GM23338 (cell line): ENCODE measurements around the gene PIBF1.

Experiments used
- CREB1 ChIP-seq: fragments of 250-450 bp; sonication (Bioruptor Pico); IDR thresholded peaks from 2 replicates; pipeline ENCODE4 v1.5.0; 2020; ENCODE audit warnings: low read depth, mild to moderate bottlenecking, moderate library complexity
- EZH2 ChIP-seq: fragments of 200-600 bp; sonication (generic); IDR thresholded peaks from one replicate; pipeline ENCODE4 v1.8.0; 2017; ENCODE audit warnings: antibody characterized with exemption, mild to moderate bottlenecking, low read depth; ENCODE audit not compliant: unreplicated experiment
- EZH2phosphoT487 ChIP-seq: fragments of 200-600 bp; sonication (generic); IDR thresholded peaks from one replicate; pipeline ENCODE4 v1.8.1; 2018; ENCODE audit warnings: antibody characterized with exemption; ENCODE audit not compliant: unreplicated experiment
- JUNB ChIP-seq: IDR thresholded peaks from one replicate; pipeline ENCODE4 v1.6.1; 2016; ENCODE audit warnings: antibody characterized with exemption; ENCODE audit not compliant: unreplicated experiment
- NANOG ChIP-seq: IDR thresholded peaks from 2 replicates; pipeline ENCODE4 v1.6.1; 2016; ENCODE audit warnings: antibody characterized with exemption, borderline replicate concordance
- POLR2AphosphoS5 ChIP-seq: IDR thresholded peaks from 2 replicates; pipeline ENCODE4 v1.6.1; 2016; ENCODE audit warnings: antibody characterized with exemption, low read depth
- ZNF114 ChIP-seq: fragments of 250-450 bp; sonication (Bioruptor Pico); IDR thresholded peaks from 2 replicates; pipeline ENCODE4 v1.5.0; 2020; ENCODE audit warnings: mild to moderate bottlenecking, moderate library complexity
- TF ChIP-seq, protein P1 (sequence below), 2 experiments: fragments of 200-600 bp in 1 of 2; sonication (generic) in 1 of 2; conservative IDR thresholded peaks; 2 replicates each; pipeline versions ENCODE4 v1.5.1 to v1.6.1; 2016 to 2017; ENCODE audit warnings: antibody characterized with exemption in 2 of 2, low read depth in 2 of 2, mild to moderate bottlenecking in 2 of 2, moderate library complexity in 1 of 2
- TF ChIP-seq, protein P2 (sequence below): IDR thresholded peaks from one replicate; pipeline ENCODE4 v1.6.1; 2018; ENCODE audit warnings: antibody characterized with exemption; ENCODE audit not compliant: unreplicated experiment
- TF ChIP-seq, protein P3 (sequence below): IDR thresholded peaks from 2 replicates; pipeline ENCODE4 v1.6.1; 2016; ENCODE audit warnings: antibody characterized with exemption

DNA sequence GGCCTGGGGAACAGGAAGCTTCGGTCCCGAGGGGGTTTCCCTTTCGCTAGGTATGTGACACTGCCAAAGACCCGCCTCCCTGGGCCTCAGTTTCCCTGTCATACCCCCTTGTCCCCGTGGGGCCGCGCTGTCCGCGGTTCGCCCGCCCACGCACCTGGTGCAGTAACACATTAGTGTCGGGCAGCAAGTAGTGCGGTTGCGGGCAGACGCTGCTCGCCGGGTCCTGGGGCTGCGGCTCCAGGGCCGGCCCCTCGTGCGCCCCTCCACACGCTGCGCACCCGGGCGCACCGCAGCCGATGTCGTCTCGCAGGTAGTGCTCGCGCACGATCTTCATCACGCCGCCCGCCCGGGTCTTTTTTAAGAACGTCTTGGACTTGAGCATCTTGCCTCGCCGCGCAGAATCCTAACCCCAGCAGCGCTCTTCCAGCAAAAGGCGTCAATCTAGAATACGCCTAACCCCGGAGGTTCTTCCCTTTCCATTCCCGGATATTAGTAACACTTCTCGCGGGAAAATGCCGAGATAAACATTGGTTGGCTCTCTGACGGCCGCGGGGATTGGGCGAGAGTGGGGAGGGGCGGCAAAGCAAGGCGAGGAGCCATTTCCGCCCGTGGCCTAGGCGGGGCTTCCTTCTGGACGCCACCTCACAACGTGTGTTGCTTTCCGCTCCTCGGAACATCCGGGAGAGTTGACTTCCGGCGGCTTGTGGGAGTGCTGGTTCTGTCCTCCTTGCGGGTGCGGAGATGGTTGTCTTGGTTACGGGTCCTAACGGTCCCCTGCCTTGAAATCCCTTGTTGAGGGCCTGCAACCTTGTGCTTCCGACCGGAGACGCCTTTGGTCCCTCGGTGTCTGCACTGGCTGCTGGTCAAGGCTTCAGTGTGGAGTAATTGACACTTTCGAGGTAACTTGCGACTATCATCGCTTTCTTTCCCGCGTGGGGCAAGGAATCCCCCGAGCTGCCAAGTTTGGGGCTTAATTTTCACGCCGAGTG lies at the start of gene PIBF1, which contains the start of gene DIS3:
- TF ChIP-seq, protein P1, sequence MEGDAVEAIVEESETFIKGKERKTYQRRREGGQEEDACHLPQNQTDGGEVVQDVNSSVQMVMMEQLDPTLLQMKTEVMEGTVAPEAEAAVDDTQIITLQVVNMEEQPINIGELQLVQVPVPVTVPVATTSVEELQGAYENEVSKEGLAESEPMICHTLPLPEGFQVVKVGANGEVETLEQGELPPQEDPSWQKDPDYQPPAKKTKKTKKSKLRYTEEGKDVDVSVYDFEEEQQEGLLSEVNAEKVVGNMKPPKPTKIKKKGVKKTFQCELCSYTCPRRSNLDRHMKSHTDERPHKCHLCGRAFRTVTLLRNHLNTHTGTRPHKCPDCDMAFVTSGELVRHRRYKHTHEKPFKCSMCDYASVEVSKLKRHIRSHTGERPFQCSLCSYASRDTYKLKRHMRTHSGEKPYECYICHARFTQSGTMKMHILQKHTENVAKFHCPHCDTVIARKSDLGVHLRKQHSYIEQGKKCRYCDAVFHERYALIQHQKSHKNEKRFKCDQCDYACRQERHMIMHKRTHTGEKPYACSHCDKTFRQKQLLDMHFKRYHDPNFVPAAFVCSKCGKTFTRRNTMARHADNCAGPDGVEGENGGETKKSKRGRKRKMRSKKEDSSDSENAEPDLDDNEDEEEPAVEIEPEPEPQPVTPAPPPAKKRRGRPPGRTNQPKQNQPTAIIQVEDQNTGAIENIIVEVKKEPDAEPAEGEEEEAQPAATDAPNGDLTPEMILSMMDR (conservative IDR thresholded peaks at IDR 0.05; ENCODE audit: low read depth in 2 of 2): no peak
- TF ChIP-seq, protein P2, sequence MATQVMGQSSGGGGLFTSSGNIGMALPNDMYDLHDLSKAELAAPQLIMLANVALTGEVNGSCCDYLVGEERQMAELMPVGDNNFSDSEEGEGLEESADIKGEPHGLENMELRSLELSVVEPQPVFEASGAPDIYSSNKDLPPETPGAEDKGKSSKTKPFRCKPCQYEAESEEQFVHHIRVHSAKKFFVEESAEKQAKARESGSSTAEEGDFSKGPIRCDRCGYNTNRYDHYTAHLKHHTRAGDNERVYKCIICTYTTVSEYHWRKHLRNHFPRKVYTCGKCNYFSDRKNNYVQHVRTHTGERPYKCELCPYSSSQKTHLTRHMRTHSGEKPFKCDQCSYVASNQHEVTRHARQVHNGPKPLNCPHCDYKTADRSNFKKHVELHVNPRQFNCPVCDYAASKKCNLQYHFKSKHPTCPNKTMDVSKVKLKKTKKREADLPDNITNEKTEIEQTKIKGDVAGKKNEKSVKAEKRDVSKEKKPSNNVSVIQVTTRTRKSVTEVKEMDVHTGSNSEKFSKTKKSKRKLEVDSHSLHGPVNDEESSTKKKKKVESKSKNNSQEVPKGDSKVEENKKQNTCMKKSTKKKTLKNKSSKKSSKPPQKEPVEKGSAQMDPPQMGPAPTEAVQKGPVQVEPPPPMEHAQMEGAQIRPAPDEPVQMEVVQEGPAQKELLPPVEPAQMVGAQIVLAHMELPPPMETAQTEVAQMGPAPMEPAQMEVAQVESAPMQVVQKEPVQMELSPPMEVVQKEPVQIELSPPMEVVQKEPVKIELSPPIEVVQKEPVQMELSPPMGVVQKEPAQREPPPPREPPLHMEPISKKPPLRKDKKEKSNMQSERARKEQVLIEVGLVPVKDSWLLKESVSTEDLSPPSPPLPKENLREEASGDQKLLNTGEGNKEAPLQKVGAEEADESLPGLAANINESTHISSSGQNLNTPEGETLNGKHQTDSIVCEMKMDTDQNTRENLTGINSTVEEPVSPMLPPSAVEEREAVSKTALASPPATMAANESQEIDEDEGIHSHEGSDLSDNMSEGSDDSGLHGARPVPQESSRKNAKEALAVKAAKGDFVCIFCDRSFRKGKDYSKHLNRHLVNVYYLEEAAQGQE: no peak
- TF ChIP-seq EZH2phosphoT487 (no peak), EZH2 (no peak), CREB1 (peak; percentile 25; the same call in 1 of the 2 replicates), POLR2AphosphoS5 (peak; percentile 83), NANOG (0 out of 2 replicates have a peak, but pooled peaks have one; percentile 32), JUNB (no peak), ZNF114 (CRISPR knock-in tag) (no peak)
- TF ChIP-seq, protein P3, sequence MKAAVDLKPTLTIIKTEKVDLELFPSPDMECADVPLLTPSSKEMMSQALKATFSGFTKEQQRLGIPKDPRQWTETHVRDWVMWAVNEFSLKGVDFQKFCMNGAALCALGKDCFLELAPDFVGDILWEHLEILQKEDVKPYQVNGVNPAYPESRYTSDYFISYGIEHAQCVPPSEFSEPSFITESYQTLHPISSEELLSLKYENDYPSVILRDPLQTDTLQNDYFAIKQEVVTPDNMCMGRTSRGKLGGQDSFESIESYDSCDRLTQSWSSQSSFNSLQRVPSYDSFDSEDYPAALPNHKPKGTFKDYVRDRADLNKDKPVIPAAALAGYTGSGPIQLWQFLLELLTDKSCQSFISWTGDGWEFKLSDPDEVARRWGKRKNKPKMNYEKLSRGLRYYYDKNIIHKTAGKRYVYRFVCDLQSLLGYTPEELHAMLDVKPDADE: peak; percentile 86
